ENCODE results near the gene NBPF15.
"Not testable (repeated sequence)": the region's sequence is repeated elsewhere in the genome, so short reads cannot be mapped to it uniquely, and the experiment has no call there.

GRCh38 chr1:144439737-144440136 is 21.7 kb downstream of the NBPF15 start:
- peak; percentile 31 for TF ChIP-seq CTCF (conservative IDR thresholded peaks at IDR 0.05)
- TF ChIP-seq ZFX (IDR thresholded peaks at IDR 0.05), result not testable (repeated sequence)
